HG03521 (cell line): Measurements from ENCODE around the gene FAM221B.

Experiments used
- ATAC-seq: cut with Tn5 transposase; IDR thresholded peaks from one replicate; pipeline ENCODE4 v1.9.1; 2021; ENCODE audit warnings: mild to moderate bottlenecking, moderate library complexity; ENCODE audit not compliant: unreplicated experiment

Gene FAM221B

DNA sequence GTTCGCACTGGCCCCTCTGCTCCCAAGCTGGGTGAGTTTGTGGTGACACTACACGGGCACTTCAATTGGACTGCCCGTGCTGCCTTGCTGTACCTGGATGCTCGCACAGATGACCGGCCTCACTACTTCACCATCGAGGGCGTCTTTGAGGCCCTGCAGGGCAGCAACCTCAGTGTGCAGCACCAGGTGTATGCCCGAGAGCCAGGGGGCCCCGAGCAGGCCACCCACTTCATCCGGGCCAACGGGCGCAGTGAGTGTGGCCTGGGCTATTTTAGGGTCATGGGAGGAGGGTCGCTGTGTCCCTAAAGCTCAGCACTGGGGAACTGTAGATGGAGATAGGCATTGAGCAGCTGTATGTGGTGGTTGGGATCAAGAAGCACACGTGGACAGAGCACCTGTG, 35.7 kb downstream of the FAM221B start:
- no peak for ATAC-seq

DNA sequence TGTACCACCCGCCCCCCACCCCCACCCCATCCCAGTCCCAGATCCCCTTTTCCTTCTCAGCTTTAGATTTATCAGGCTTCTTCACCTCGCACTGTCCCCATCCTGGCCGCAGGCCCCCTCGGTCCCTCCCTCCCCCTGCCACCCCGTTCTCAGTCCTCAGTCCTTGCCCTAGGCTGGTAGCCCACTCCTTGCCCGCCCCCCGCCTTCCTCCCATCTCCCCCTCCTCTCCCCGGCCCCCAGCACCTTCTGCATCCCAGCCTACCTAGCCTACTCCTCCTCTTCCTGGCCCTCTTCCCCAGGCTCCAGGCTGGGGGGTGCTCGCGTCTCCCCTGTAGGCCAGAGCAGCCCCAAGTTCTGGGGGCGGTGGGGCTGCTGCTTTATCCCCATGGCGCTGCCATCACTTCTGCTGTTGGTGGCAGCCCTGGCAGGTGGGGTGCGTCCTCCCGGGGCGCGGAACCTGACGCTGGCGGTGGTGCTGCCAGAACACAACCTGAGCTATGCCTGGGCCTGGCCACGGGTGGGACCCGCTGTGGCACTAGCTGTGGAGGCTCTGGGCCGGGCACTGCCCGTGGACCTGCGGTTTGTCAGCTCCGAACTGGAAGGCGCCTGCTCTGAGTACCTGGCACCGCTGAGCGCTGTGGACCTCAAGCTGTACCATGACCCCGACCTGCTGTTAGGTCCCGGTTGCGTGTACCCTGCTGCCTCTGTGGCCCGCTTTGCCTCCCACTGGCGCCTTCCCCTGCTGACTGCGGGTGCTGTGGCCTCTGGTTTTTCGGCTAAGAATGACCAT, 36.3 kb downstream of the FAM221B start:
- no peak for ATAC-seq

GRCh38 chr9:35791297-35791921, 37.1 kb downstream of the FAM221B start, which contains the start of gene NPR2:
NPR2 (plus strand) TSS chr9:35791591; CDS start chr9:35792409, 818 bp downstream.
- no peak for ATAC-seq

DNA sequence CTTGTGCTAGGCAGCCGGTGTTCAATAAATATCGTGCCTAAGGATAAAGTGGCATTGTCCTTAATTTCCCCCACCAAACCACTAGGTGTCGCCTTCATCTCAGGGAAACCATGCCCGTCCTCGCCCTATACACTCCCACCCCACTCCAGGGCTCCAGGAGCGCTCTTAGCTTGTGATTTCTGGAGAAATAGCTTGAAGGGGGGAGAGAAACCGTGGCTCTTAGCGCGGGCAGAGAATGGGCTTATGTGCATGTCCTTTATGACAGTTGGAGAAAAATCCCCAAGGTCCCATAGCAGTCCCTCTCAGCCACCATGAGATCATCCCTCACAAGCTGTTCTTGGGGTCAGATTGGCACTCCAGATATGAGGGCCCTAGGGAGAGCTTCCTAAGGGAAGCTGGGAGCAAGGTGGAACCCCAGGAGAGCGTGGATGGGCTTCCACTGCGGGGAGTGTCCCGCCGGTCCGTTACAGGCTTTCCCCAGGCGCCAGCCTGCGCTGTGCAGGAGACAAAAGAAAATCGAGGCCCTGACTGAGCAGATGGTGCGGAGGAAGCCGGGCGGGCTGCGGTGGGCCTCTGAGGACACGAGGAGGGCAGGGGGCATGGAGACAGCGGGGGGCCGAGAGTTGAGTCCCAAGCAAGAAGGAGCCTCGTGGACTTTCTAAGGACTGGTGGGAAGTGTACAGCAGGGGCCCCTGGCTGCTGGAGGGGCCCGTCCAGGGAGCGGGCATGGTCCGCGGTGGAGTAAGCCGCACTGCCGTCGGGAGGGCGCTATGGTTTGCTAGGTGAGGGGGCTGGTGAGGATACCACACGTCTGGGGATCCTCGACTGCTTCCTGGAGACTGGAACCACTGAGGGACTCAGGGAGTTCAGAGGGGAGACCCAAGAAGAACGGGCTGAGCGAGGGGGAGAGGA, 37.9 kb downstream of the FAM221B start:
- ATAC-seq: no peak

- ATAC-seq: no peak
These were observed 38.5 kb downstream of the FAM221B start for GRCh38 chr9:35790025-35790384.

DNA sequence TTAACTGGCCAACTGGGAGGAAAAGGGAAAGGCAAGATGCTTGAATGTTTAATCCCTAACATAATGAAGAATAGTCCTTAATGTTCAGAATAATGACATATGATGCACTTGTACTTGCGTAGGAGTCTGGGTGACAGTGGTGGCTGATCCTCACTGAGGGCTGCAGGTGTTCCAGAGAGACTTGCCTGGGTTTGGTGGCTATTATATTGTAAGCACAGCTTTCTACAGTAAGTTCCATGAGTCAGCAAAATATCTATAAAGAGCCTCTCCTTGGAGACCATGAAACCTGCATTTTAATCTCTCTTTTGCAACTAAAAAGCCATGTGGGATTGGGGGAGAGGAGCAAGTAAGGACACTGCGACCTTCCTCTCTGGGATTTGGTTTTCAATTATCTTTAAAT, 39.0 kb downstream of the FAM221B start:
- no peak for ATAC-seq

GRCh38 chr9:35783418-35783817, 45.1 kb downstream of the FAM221B start:
- ATAC-seq: no peak

DNA sequence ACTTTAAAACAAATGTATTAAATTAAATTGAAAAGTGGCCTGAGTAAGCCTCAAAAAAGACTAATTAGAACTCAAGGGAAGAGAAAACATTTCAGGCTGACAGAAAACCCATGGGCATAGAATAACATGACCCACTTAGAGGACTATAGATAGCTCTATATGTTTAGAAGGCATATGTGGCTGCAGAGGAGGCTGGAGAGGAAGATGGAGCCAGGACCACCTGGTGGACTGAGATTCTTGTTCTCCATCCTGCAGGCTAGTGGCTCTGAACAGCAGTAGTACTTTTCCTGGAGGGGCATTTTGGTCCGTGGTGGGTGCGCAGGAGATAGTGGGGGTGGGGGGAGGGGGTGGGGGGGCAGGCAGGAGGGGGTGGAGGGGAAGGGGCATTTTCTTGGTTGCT, 47.5 kb downstream of the FAM221B start:
- no peak for ATAC-seq

DNA sequence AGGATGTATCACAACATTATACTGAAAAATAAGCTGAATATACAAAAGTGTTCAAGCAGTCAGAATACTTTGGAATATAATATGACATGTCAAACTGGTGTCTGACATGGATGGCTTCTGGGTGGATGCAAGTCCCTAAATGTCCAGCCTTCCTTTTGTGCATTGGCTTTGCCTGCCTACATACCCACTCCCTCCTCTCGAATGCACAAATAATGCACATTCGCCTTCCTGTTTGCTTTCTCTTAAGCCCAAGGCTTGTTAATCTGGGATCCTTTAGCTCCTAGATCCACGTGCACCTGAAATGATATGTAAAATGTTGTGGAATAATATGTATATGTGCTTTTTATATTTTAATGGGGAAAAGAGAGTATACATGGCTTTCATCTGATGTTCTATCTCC, 50.0 kb downstream of the FAM221B start:
- ATAC-seq: no peak

DNA sequence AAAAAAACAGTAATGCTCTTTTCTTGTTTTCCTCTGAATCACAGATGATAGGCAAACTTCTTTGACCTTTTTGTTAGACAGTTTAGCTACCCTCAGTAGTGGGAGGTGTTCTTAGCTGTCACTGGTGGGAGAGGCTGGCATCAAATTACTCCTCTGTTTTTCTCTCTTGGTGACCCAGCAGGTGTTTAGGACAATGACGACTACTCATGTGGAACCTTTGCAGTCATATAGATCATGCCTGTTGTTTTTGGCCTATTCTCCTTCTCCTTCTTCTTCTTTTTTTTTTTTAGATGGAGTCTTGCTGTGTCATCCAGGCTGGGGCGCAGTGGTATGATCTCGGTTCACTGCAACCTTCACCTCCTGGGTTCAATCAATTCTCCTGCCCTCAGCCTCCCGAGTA, 52.5 kb downstream of the FAM221B start:
- no peak for ATAC-seq

GRCh38 chr9:35774907-35775635, 53.5 kb downstream of the FAM221B start:
- no peak for ATAC-seq

DNA sequence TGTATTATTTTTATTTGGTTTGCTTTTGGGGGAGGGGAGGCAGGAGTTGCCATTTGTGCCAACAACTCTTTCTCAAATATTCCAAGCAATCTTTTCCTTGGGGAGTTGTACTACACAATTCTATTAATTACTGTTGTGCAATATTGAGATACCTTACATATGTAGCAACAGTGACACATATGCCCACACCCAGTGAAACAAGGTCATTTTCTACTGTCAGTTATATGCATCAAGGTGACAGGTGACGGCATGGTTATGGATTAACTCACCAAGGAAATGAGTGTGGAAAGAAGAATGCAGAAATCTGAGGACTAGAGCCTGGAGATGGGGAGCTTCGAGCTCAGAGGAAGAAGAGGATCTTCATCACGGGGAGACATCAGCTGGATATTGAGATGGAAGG, 56.6 kb downstream of the FAM221B start:
- ATAC-seq: no peak

- no peak for ATAC-seq
These were observed 57.0 kb downstream of the FAM221B start for GRCh38 chr9:35771534-35771933.

- ATAC-seq: no peak
These were observed 57.5 kb downstream of the FAM221B start for GRCh38 chr9:35771075-35771433.

- ATAC-seq: no peak
These were observed 58.8 kb downstream of the FAM221B start for GRCh38 chr9:35769763-35770162.

GRCh38 chr9:35767458-35767857, 61.1 kb downstream of the FAM221B start:
- ATAC-seq: no peak

- no peak for ATAC-seq
These were observed 61.5 kb downstream of the FAM221B start for GRCh38 chr9:35766997-35767396.
